C4-2B (cell line): ENCODE measurements around the gene CAMK1D.

Experiments used
- H3K27ac ChIP-seq: fragments of 450-650 bp; 2 replicates; pipeline ENCODE4 v1.5.1; 2017
- CTCF ChIP-seq: fragments of 450-650 bp; conservative IDR thresholded peaks from 2 replicates; pipeline ENCODE4 v1.5.1; 2017; ENCODE audit warnings: mild to moderate bottlenecking
- ZFX ChIP-seq: fragments of 450-650 bp; IDR thresholded peaks from 2 replicates; pipeline ENCODE4 v1.6.1; 2017

The CAMK1D gene

DNA sequence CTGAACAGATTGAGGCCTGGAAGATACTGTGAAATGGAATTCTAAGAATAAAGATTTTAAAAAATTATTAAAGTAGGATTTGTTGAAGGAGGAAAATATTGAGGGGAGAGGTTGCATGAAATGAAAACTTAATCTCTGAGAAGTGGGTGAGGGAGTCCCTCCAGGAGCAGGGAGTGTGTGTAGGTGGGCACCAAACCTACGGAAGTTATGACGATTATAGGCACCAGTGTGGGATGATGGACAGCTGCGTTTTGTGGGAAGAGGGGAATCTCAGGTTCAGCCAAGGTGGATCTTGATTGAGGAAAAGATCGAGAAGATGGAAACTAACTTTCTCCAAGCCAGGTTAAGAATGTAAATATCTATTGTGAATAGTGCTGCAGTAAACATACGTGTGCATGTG lies 405.7 kb downstream of the CAMK1D start:
- TF ChIP-seq ZFX (no peak), CTCF (no peak)
- H3K27ac ChIP-seq, result no peak overlapping the region

- no peak overlapping the region for H3K27ac ChIP-seq
- TF ChIP-seq ZFX, result no peak
- TF ChIP-seq CTCF, result no peak
Observed at GRCh38 chr10:12757351-12757750, 408.0 kb downstream of the CAMK1D start.

GRCh38 chr10:12758271-12758670 lies 408.9 kb downstream of the CAMK1D start:
- TF ChIP-seq ZFX (no peak), CTCF (no peak)
- H3K27ac ChIP-seq, result no peak overlapping the region

DNA sequence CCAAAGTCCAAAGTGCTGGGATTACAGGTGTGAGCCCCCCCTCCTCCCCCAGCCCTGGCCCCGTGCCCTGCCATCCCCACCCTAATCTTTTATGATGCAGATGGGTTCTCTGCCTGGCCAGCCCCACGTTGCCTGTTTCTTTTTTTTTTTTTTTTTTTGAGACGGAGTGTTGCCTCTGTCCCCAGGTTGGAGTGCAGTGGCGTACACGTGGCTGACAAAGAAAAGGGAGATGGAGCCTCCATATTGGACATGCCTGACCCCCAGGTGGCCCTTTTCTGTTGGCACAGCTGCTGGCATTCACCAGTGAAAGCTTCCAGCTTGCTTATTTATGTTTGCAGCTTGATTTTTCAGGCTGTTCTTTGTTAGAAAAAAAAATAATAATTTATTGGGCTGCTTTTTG lies 416.9 kb downstream of the CAMK1D start:
- TF ChIP-seq CTCF (no peak), ZFX (no peak)
- H3K27ac ChIP-seq, result no peak overlapping the region

DNA sequence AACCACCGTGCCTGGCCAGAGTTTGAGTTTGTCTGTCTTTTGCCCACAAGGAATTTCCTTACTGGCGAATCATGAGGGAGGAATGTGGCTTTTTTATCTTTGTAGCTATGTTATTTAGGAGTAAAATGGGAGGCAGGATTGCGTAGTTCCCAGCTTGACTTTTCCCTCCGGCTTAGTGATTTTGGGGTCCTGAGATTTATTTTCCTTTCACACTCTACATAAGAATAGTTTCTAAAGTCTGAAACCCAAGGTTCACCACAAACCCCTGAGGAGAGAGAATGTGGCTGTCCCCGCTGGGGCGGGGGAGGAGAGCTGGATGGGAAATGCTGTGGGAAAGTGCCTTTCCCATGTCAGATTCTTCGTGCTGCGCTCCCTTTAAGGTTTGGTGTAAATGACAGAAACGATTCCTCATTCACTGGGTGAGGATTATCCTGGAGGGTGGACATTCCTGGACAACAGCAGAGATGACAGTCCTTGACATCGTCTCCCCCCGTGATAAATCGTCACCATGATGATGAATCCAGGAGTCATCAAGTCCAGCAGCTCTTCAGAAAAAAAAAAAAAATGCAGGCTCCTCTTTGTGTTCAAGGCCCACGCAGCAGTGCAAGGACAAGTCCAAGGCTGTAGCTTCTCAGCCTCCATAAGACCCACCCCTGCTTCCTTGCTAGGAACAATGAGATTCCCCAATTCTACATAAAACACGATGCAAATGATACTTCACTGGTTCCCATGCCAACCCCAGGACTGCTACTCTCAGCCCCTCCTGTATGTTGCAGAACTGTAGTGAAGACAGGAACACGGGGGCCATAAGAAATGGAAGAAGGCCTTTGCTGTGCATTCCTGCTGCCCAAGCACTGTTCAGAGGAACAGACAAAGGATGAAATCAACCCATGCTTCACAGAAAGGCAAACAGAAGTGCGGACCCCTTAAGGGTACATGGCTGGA lies 419.1 kb downstream of the CAMK1D start:
- H3K27ac ChIP-seq, result no peak overlapping the region
- TF ChIP-seq ZFX (no peak), CTCF (no peak)

DNA sequence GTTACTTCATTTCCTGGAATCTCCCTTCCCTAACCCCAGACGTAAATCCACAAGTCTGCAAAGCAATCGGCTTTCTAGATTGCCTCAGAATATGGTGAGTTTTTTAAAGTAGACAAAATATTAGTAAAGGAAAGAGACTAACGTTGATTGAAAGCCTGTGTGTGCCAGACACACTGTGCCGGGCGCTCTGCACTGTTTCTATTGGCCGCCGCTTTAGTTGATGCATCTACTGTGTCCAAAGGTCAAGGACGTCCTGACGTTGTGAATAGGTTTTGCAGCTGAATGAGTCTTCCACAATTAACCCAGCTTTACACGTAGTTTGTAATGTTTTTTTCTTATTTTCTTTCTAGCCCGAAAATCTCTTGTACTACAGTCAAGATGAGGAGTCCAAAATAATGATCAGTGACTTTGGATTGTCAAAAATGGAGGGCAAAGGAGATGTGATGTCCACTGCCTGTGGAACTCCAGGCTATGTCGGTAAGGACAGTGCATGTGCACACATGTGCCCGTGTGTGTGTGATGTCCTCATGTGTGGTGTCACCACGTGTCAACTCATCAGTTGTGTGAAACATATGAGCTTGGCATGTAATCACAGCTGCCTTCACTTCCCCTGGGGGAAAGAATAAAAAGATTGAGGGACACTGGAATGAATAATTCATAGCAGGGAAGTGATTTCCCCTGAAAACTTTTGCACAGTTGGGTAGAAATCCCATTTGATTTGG lies 420.1 kb downstream of the CAMK1D start:
- H3K27ac ChIP-seq, result no peak overlapping the region
- TF ChIP-seq ZFX (no peak), CTCF (no peak)
